ENCODE data around the gene FREM1. TPM values are rescaled to one million over a fixed set of nuclear protein-coding genes. Genes with fewer than 3 reads are reported as not detected.

FREM1 gene
- total and polyA plus RNA-seq, 2 experiments from 2014 or later, result 9.2 to 54.4 TPM

DNA sequence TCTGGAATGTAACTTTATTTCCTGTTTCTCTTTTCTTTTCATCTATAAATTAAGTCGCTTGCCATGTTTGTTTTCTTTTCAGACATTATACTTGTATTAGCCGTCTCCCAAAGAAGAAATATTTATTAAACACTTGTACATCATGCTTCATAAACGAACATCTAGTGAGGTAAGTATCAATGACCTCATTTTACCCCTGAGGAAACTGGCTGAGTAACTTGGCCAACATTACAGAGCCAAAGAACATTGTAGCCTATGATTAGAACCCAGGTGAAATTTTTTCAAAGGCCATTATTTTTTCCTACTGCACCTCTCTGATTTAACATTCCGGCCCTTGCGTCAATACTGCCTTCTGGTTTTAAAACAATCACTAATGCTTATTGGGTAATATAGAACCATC, 4.2 kb downstream of the FREM1 start:
- Histone ChIP-seq H3K4me1 (ENCODE audit: low read depth) (peaks cover 53% of the 10 kb centered on the region), H3K27me3 (no peaks in the 10 kb centered on the region), H3K27ac (peak overlapping the region; percentile 80), H3K9me3 (ENCODE audit: low read depth) (no peaks in the 10 kb centered on the region), H3K4me3 (no peak overlapping the region), H3K36me3 (no peaks in the 10 kb centered on the region)
- DNase-seq (ENCODE audit: low read depth in 1 of 2, low spot score in 1 of 2), result no peak
- TF ChIP-seq, protein P1, sequence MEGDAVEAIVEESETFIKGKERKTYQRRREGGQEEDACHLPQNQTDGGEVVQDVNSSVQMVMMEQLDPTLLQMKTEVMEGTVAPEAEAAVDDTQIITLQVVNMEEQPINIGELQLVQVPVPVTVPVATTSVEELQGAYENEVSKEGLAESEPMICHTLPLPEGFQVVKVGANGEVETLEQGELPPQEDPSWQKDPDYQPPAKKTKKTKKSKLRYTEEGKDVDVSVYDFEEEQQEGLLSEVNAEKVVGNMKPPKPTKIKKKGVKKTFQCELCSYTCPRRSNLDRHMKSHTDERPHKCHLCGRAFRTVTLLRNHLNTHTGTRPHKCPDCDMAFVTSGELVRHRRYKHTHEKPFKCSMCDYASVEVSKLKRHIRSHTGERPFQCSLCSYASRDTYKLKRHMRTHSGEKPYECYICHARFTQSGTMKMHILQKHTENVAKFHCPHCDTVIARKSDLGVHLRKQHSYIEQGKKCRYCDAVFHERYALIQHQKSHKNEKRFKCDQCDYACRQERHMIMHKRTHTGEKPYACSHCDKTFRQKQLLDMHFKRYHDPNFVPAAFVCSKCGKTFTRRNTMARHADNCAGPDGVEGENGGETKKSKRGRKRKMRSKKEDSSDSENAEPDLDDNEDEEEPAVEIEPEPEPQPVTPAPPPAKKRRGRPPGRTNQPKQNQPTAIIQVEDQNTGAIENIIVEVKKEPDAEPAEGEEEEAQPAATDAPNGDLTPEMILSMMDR (IDR thresholded peaks at IDR 0.05; ENCODE audit: low read depth, low read length), result no peak

DNA sequence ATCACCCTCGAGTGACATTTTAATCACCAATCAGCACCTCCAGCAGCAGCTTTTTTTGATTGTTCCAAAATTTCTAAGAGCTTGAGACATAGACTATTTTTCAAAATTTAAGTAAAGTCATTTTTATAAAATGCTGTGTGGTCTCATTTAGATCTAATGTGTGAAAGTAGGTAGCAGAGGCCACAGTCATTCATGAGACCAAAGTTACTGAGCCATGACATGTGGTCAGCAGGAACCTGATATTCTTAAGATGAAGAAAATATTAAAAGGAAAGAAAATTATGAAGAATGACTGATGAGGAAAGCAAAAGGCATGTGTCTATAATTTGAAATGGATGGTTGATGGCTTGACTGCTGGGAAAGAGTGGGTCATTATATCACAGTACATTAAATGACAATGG, 7.2 kb downstream of the FREM1 start:
- TF ChIP-seq, protein P1 (IDR thresholded peaks at IDR 0.05; ENCODE audit: low read depth, low read length), result no peak
- H3K4me1 ChIP-seq (ENCODE audit: low read depth), result peaks cover 40% of the 10 kb centered on the region
- no peak for DNase-seq (ENCODE audit: low read depth in 1 of 2, low spot score in 1 of 2)
- no peak overlapping the region for H3K4me3 ChIP-seq
- no peaks in the 10 kb centered on the region for H3K27me3 ChIP-seq
- H3K36me3 ChIP-seq, result no peaks in the 10 kb centered on the region
- no peak overlapping the region for H3K27ac ChIP-seq
- no peaks in the 10 kb centered on the region for H3K9me3 ChIP-seq (ENCODE audit: low read depth)

- Histone ChIP-seq H3K36me3 (no peaks in the 10 kb centered on the region), H3K27me3 (no peaks in the 10 kb centered on the region), H3K4me3 (no peak overlapping the region), H3K27ac (no peak overlapping the region), H3K4me1 (ENCODE audit: low read depth) (peaks cover 36% of the 10 kb centered on the region), H3K9me3 (ENCODE audit: low read depth) (no peaks in the 10 kb centered on the region)
- no peak for DNase-seq (ENCODE audit: low read depth in 1 of 2, low spot score in 1 of 2)
- TF ChIP-seq, protein P1 (IDR thresholded peaks at IDR 0.05; ENCODE audit: low read depth, low read length), result no peak
Observed at GRCh38 chr9:14902561-14902960, 7.7 kb downstream of the FREM1 start.

DNA sequence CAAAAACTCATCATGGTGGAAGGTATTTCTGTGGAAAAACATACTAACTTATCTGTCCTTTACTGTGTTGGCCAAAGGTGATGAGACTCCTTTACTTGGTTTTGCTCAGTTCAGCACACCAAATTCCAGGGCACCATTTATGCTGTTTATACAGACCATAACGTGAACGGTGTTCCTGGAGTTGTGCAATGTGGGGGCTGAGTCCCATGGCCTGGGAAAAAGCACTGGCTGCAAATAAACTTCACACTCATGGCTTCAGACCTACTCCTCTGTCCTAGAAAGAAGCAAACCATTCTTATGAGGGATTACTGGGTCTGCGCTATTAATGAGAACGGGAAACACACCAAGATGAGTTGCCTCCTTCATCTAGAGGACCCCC, 10.4 kb downstream of the FREM1 start:
- DNase-seq (ENCODE audit: low read depth in 1 of 2, low spot score in 1 of 2), result no peak
- Histone ChIP-seq H3K36me3 (no peaks in the 10 kb centered on the region), H3K27ac (no peak overlapping the region), H3K27me3 (no peaks in the 10 kb centered on the region), H3K4me3 (no peak overlapping the region), H3K4me1 (ENCODE audit: low read depth) (peaks cover 13% of the 10 kb centered on the region), H3K9me3 (ENCODE audit: low read depth) (no peaks in the 10 kb centered on the region)
- TF ChIP-seq, protein P1 (IDR thresholded peaks at IDR 0.05; ENCODE audit: low read depth, low read length), result no peak

GRCh38 chr9:14899042-14899814, 11.0 kb downstream of the FREM1 start:
- TF ChIP-seq, protein P1 (IDR thresholded peaks at IDR 0.05; ENCODE audit: low read depth, low read length), result no peak
- no peak for DNase-seq (ENCODE audit: low read depth in 1 of 2, low spot score in 1 of 2)

More at GRCh38 chr9:14899042-14899814, 11.0 kb downstream of the FREM1 start:
- H3K27me3 ChIP-seq, result no peaks in the 10 kb centered on the region
- no peaks in the 10 kb centered on the region for H3K36me3 ChIP-seq
- H3K27ac ChIP-seq, result no peak overlapping the region
- H3K4me3 ChIP-seq, result no peak overlapping the region
- no peaks in the 10 kb centered on the region for H3K9me3 ChIP-seq (ENCODE audit: low read depth)
- H3K4me1 ChIP-seq (ENCODE audit: low read depth), result peaks cover 13% of the 10 kb centered on the region

Data from cardiac muscle cell (in vitro differentiated cells and primary cell).